Right atrium auricular region (tissue), 2 donors: ENCODE data around the gene DRP2. TPM values are rescaled to one million over a fixed set of nuclear protein-coding genes. Genes with fewer than 3 reads are reported as not detected.

Experiments
- DNase-seq: peaks from one replicate; pipeline ENCODE4 v3.0.0-alpha.2; 2019; ENCODE audit warnings: low spot score
- H3K27ac ChIP-seq, 2 donors: fragments of 200-600 bp; sonication (generic); 1 replicate in 1 of 2; 2 replicates in 1 of 2; pipeline ENCODE4 v1.5.1; 2016 to 2019
- H3K27me3 ChIP-seq, 2 donors: fragments of 200-600 bp; sonication (generic); one replicate each; pipeline versions ENCODE4 v1.5.1 to v1.6.0; 2017 to 2019
- H3K36me3 ChIP-seq: fragments of 200-600 bp; sonication (generic); one replicate; pipeline ENCODE4 v1.5.1; 2016
- H3K4me1 ChIP-seq, 2 donors: fragments of 200-600 bp; sonication (generic); one replicate each; pipeline versions ENCODE4 v1.5.1 to v1.6.0; 2017 to 2019
- H3K4me3 ChIP-seq, 2 donors: fragments of 200-600 bp; sonication (generic); 1 replicate in 1 of 2; 2 replicates in 1 of 2; pipeline ENCODE4 v1.5.1; 2017 to 2019; ENCODE audit warnings: mild to moderate bottlenecking in 1 of 2, moderate library complexity in 1 of 2
- H3K9me3 ChIP-seq, 2 donors: fragments of 200-600 bp; sonication (generic); one replicate each; pipeline ENCODE4 v1.5.1; 2019
- total RNA-seq, 2 donors: library from RNA; depleted of rRNA; stranded (reverse); fragments of >200 nt; gene quantifications; one replicate each; pipeline ENCODE4 v1.1.0, GENCODE V29; 2016
- TF ChIP-seq, protein P1 (sequence below), 2 donors: fragments of 200-600 bp; sonication (generic); IDR thresholded peaks; one replicate each; pipeline ENCODE4 v1.5.1; 2019; ENCODE audit warnings: antibody characterized with exemption in 2 of 2

Gene DRP2
- total RNA-seq, 2 donors from 2014 or later: 0.04 TPM; not detected in 1

- Histone ChIP-seq H3K9me3 (no peaks in the 10 kb centered on the region), H3K27me3 (no peaks in the 10 kb centered on the region), H3K27ac (no peak overlapping the region), H3K36me3 (no peaks in the 10 kb centered on the region), H3K4me3 (no peak overlapping the region), H3K4me1 (no peaks in the 10 kb centered on the region)
- DNase-seq: no peak
- TF ChIP-seq, protein P1, sequence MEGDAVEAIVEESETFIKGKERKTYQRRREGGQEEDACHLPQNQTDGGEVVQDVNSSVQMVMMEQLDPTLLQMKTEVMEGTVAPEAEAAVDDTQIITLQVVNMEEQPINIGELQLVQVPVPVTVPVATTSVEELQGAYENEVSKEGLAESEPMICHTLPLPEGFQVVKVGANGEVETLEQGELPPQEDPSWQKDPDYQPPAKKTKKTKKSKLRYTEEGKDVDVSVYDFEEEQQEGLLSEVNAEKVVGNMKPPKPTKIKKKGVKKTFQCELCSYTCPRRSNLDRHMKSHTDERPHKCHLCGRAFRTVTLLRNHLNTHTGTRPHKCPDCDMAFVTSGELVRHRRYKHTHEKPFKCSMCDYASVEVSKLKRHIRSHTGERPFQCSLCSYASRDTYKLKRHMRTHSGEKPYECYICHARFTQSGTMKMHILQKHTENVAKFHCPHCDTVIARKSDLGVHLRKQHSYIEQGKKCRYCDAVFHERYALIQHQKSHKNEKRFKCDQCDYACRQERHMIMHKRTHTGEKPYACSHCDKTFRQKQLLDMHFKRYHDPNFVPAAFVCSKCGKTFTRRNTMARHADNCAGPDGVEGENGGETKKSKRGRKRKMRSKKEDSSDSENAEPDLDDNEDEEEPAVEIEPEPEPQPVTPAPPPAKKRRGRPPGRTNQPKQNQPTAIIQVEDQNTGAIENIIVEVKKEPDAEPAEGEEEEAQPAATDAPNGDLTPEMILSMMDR (IDR thresholded peaks at IDR 0.05): no peak
These were observed 38.1 kb downstream of the DRP2 start for GRCh38 chrX:101257448-101258258.

DNA sequence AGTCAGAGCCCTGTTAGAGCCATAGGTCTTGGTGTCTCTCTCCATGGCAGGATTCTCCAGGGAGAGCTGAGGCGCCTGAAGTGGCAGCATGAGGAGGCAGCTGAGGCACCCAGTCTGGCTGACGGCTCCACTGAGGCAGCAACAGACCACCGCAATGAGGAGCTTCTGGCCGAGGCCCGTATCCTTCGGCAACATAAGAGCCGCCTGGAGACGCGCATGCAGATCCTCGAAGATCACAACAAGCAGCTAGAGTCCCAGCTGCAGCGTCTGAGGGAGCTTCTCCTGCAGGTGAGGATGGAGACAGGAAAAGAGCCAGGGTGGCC lies 38.6 kb downstream of the DRP2 start:
- Histone ChIP-seq H3K27me3 (no peaks in the 10 kb centered on the region), H3K4me1 (no peaks in the 10 kb centered on the region), H3K36me3 (no peaks in the 10 kb centered on the region), H3K4me3 (no peak overlapping the region), H3K9me3 (no peaks in the 10 kb centered on the region), H3K27ac (no peak overlapping the region)
- DNase-seq: no peak
- TF ChIP-seq, protein P1 (IDR thresholded peaks at IDR 0.05): no peak

DNA sequence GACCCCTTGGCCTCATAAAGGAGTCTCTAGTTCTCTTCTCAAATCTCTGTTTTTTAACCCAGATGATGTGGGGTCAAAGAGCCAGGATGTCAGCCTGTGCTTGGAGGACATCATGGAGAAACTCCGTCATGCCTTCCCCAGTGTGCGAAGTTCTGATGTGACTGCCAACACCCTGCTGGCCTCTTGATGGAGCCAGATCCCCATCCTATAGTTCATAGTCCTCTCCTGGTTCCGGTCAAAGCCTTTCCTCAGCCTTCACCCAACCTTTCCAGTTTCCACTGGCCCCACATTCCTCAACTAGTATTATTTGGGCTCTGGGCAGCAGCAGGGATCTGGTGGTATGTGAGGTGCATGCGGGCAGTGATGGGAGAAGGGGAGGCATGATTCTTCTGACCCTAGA lies 40.8 kb downstream of the DRP2 start:
- H3K9me3 ChIP-seq: no peaks in the 10 kb centered on the region
- no peak for DNase-seq
- H3K27me3 ChIP-seq: no peaks in the 10 kb centered on the region
- no peak overlapping the region for H3K27ac ChIP-seq
- TF ChIP-seq, protein P1 (IDR thresholded peaks at IDR 0.05): no peak
- H3K4me3 ChIP-seq: no peak overlapping the region
- H3K4me1 ChIP-seq: no peaks in the 10 kb centered on the region
- no peaks in the 10 kb centered on the region for H3K36me3 ChIP-seq

DNA sequence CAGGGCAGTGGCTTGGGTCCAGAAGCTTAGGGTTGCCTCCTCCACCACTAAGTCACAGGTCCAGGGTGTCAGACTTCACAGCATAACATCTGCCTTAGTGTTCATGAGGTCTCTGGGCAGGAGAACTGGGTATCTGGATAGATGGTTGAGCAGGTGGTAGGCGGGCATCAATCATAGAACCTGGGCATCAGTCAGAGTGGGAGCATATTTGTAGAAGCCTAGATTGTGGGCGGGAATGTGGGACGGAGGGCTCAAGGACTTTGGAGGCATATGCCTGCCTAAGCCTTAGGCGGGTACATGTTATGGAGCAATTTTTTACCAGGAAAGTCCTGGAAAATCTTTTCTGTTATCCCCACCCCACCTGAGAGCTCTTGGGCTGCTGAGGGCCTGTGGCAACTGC lies 43.0 kb downstream of the DRP2 start:
- no peak overlapping the region for H3K4me3 ChIP-seq
- no peaks in the 10 kb centered on the region for H3K9me3 ChIP-seq
- H3K4me1 ChIP-seq: no peaks in the 10 kb centered on the region
- no peaks in the 10 kb centered on the region for H3K36me3 ChIP-seq
- DNase-seq: no peak
- TF ChIP-seq, protein P1 (IDR thresholded peaks at IDR 0.05): no peak
- no peaks in the 10 kb centered on the region for H3K27me3 ChIP-seq
- H3K27ac ChIP-seq: no peak overlapping the region

DNA sequence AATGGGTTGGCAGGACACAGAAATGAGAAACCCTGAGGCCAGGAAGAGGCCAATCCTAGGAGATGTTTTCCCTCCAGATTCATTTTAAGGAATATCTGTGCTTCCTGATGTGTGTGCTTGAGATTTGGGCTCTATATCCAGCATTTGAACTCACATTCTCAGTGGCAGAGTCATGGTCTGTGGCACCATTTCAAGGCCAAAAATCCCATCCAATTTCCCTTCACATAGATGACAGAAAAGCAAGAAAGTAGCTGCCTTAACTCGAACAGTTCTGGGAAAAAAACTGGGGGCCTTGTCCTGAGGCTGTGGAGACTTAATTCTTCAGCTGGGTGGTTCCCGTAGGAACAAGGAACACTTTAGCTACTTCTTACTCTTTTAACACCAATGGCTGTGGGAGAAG lies 44.2 kb downstream of the DRP2 start:
- Histone ChIP-seq H3K27me3 (no peaks in the 10 kb centered on the region), H3K36me3 (no peaks in the 10 kb centered on the region), H3K9me3 (no peaks in the 10 kb centered on the region), H3K27ac (no peak overlapping the region), H3K4me1 (no peaks in the 10 kb centered on the region), H3K4me3 (no peak overlapping the region)
- TF ChIP-seq, protein P1 (IDR thresholded peaks at IDR 0.05): no peak
- DNase-seq: no peak
